ENCODE results near the gene PRKCH.

DNA sequence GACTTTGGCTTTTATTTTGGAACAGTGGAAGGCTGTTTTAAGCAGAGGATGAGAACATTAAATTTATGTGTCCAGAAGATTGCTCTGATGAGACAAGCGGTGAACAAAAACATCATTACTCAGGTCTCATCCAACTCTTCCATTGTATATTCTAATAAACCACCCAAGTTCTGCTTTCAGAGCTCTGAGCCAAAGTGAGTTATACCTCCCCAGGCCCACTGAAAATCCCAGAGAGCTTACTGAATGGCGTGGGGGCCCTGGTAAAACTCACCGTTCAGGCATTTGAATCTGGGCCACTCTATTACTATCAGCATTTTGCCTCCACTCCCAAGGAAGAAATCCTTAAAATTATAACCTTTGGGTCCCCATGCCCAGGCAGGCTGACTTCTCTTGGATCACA is 251.9 kb downstream of the PRKCH start:
- TF ChIP-seq CTCF (conservative IDR thresholded peaks at IDR 0.05; ENCODE audit: low read length) (no peak), EZH2phosphoT487 (IDR thresholded peaks at IDR 0.05; ENCODE audit: borderline replicate concordance, low read depth, low read length) (no peak)
